GM19397 (cell line): Measurements from ENCODE around the gene CCDC187.

Source experiments
- ATAC-seq: cut with Tn5 transposase; IDR thresholded peaks from one replicate; pipeline ENCODE4 v1.9.1; 2021; ENCODE audit warnings: mild to moderate bottlenecking, moderate library complexity; ENCODE audit not compliant: unreplicated experiment

CCDC187 gene

GRCh38 chr9:136231478-136232297 is 72.2 kb downstream of the CCDC187 start:
- ATAC-seq = no peak

GRCh38 chr9:136230773-136231172 is 73.1 kb downstream of the CCDC187 start:
- ATAC-seq = no peak

- ATAC-seq = no peak
Observed at GRCh38 chr9:136230365-136230764, 73.5 kb downstream of the CCDC187 start.

- ATAC-seq = no peak
Observed at GRCh38 chr9:136229096-136230065, 74.5 kb downstream of the CCDC187 start.

- no peak for ATAC-seq
Observed at GRCh38 chr9:136228107-136228875, 75.6 kb downstream of the CCDC187 start.

- no peak for ATAC-seq
Observed at GRCh38 chr9:136226680-136227407, 77.0 kb downstream of the CCDC187 start.

- peak; percentile 58 for ATAC-seq
Observed at GRCh38 chr9:136225748-136226679, 77.9 kb downstream of the CCDC187 start.

GRCh38 chr9:136225366-136225747 is 78.5 kb downstream of the CCDC187 start:
- ATAC-seq = peak; percentile 66

- ATAC-seq = no peak
Observed at GRCh38 chr9:136223871-136224640, 79.8 kb downstream of the CCDC187 start.

- ATAC-seq = no peak
Observed at GRCh38 chr9:136222906-136223285, 81.0 kb downstream of the CCDC187 start.

- no peak for ATAC-seq
Observed at GRCh38 chr9:136222166-136222905, 81.6 kb downstream of the CCDC187 start.

- no peak for ATAC-seq
Observed at GRCh38 chr9:136220017-136220729, 83.7 kb downstream of the CCDC187 start.

- ATAC-seq = no peak
Observed at GRCh38 chr9:136219276-136219675, 84.6 kb downstream of the CCDC187 start.

GRCh38 chr9:136218673-136219072 is 85.2 kb downstream of the CCDC187 start:
- no peak for ATAC-seq

- ATAC-seq = no peak
Observed at GRCh38 chr9:136218271-136218670, 85.6 kb downstream of the CCDC187 start.

- no peak for ATAC-seq
Observed at GRCh38 chr9:136216541-136217244, 87.2 kb downstream of the CCDC187 start.

GRCh38 chr9:136213733-136214132 is 90.2 kb downstream of the CCDC187 start:
- ATAC-seq = no peak
